ENCODE results near the gene RALGAPA1. TPM values are rescaled to one million over a fixed set of nuclear protein-coding genes. Genes with fewer than 3 reads are reported as not detected.

The RALGAPA1 gene
- polyA plus RNA-seq, 1 donor from 2014 or later, result 73.3 TPM

DNA sequence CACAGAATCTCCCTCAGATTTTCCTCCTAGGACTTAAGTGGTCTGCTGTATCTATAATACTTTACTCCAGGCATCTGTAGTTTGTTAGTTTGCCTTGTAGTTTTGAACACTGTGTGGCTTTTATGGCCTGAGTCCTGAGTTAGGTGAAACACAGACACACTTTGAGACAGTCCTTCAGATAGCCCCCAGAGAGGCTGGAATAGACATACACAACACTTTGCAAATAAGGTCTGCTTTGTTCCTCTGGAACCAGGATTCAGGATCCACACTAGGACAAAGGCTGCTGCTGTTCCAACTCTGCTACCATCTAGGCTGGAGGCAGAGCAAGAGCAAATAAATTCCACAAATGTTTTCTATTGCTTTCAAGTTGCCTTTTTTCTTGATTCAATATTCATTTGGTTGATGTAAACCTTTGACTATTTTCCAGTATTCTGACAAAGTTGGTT lies 316.5 kb downstream of the RALGAPA1 start:
- Histone ChIP-seq H3K27ac (ENCODE audit: low read length) (no peak overlapping the region), H3K9me3 (ENCODE audit: low read length) (no peaks in the 10 kb centered on the region), H3K79me2 (replicated peaks; ENCODE audit: insufficient read depth, low read length) (no peaks in the 10 kb centered on the region), H4K20me1 (ENCODE audit: insufficient read depth) (no peaks in the 10 kb centered on the region), H3K36me3 (ENCODE audit: insufficient read depth, low read length) (no peaks in the 10 kb centered on the region), H3K4me2 (ENCODE audit: low read length) (no peak overlapping the region), H3K9me2 (ENCODE audit: insufficient read depth, low read length) (no peaks in the 10 kb centered on the region), H3K4me3 (ENCODE audit: low read length) (no peak overlapping the region), H3K27me3 (ENCODE audit: insufficient read depth, low read depth, low read length) (no peaks in the 10 kb centered on the region), H3F3A (ENCODE audit: insufficient read depth, low read length, poor library complexity, severe bottlenecking) (no peaks in the 10 kb centered on the region), H3K9ac (ENCODE audit: low read length) (no peak overlapping the region), H2AFZ (ENCODE audit: low read depth, low read length) (no peak overlapping the region)
- TF ChIP-seq POLR2AphosphoS5 (IDR thresholded peaks at IDR 0.05) (no peak), RAD21 (conservative IDR thresholded peaks at IDR 0.05) (no peak), SMC3 (conservative IDR thresholded peaks at IDR 0.05; ENCODE audit: poor library complexity) (no peak), EP300 (conservative IDR thresholded peaks at IDR 0.05; ENCODE audit: poor library complexity, severe bottlenecking) (no peak), TAF1 (IDR thresholded peaks at IDR 0.05; ENCODE audit: low read depth) (no peak), MXI1 (conservative IDR thresholded peaks at IDR 0.05; ENCODE audit: poor library complexity, severe bottlenecking) (no peak), EZH2 (IDR thresholded peaks at IDR 0.05; ENCODE audit: borderline replicate concordance, insufficient read depth, low read length, poor library complexity, severe bottlenecking) (no peak)
- TF ChIP-seq, protein P1, sequence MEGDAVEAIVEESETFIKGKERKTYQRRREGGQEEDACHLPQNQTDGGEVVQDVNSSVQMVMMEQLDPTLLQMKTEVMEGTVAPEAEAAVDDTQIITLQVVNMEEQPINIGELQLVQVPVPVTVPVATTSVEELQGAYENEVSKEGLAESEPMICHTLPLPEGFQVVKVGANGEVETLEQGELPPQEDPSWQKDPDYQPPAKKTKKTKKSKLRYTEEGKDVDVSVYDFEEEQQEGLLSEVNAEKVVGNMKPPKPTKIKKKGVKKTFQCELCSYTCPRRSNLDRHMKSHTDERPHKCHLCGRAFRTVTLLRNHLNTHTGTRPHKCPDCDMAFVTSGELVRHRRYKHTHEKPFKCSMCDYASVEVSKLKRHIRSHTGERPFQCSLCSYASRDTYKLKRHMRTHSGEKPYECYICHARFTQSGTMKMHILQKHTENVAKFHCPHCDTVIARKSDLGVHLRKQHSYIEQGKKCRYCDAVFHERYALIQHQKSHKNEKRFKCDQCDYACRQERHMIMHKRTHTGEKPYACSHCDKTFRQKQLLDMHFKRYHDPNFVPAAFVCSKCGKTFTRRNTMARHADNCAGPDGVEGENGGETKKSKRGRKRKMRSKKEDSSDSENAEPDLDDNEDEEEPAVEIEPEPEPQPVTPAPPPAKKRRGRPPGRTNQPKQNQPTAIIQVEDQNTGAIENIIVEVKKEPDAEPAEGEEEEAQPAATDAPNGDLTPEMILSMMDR (IDR thresholded peaks at IDR 0.05; ENCODE audit: poor library complexity, severe bottlenecking), result no peak
- TF ChIP-seq, protein P2, sequence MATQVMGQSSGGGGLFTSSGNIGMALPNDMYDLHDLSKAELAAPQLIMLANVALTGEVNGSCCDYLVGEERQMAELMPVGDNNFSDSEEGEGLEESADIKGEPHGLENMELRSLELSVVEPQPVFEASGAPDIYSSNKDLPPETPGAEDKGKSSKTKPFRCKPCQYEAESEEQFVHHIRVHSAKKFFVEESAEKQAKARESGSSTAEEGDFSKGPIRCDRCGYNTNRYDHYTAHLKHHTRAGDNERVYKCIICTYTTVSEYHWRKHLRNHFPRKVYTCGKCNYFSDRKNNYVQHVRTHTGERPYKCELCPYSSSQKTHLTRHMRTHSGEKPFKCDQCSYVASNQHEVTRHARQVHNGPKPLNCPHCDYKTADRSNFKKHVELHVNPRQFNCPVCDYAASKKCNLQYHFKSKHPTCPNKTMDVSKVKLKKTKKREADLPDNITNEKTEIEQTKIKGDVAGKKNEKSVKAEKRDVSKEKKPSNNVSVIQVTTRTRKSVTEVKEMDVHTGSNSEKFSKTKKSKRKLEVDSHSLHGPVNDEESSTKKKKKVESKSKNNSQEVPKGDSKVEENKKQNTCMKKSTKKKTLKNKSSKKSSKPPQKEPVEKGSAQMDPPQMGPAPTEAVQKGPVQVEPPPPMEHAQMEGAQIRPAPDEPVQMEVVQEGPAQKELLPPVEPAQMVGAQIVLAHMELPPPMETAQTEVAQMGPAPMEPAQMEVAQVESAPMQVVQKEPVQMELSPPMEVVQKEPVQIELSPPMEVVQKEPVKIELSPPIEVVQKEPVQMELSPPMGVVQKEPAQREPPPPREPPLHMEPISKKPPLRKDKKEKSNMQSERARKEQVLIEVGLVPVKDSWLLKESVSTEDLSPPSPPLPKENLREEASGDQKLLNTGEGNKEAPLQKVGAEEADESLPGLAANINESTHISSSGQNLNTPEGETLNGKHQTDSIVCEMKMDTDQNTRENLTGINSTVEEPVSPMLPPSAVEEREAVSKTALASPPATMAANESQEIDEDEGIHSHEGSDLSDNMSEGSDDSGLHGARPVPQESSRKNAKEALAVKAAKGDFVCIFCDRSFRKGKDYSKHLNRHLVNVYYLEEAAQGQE (IDR thresholded peaks at IDR 0.05; ENCODE audit: borderline replicate concordance), result no peak

Small RNAs within 50 kb of the gene (small RNA-seq; reads per million reads assigned to genes)
- gene RF00322, result 0 reads per million in 3 experiments

Other genes with a start within 250 kb of the RALGAPA1 start
- 29.7 and 30.8 TPM in 2 replicates for gene BRMS1L, start 17.0 kb upstream of the RALGAPA1 start, polyA plus RNA-seq

All from neural cell (in vitro differentiated cells).